Trophoblast cell (in vitro differentiated cells and primary cell): ENCODE results near the gene TNP2.

Experiments
- DNase-seq, 2 donors: peaks; one replicate each; pipeline ENCODE4 v3.0.0-alpha.2; 2016
- H2AFZ ChIP-seq: 2 replicates; pipeline ENCODE4 v1.6.1; 2013; ENCODE audit warnings: low read length, moderate library complexity, mild to moderate bottlenecking; ENCODE audit not compliant: insufficient read depth, poor library complexity
- H2AK5ac ChIP-seq: 2 replicates; pipeline ENCODE4 v1.6.1; 2013; ENCODE audit warnings: mild to moderate bottlenecking, low read length
- H2BK120ac ChIP-seq: 2 replicates; pipeline ENCODE4 v1.6.1; 2013; ENCODE audit warnings: low read length, mild to moderate bottlenecking, moderate library complexity; ENCODE audit not compliant: insufficient read depth, poor library complexity
- H2BK12ac ChIP-seq: 2 replicates; pipeline ENCODE4 v1.6.1; 2013; ENCODE audit warnings: mild to moderate bottlenecking, low read length, moderate library complexity
- H2BK5ac ChIP-seq: 2 replicates; pipeline ENCODE4 v1.6.1; 2013; ENCODE audit warnings: low read length, low read depth, moderate library complexity, mild to moderate bottlenecking; ENCODE audit not compliant: poor library complexity
- H3K14ac ChIP-seq: 2 replicates; pipeline ENCODE4 v1.6.1; 2013; ENCODE audit warnings: mild to moderate bottlenecking, low read length
- H3K18ac ChIP-seq: 2 replicates; pipeline ENCODE4 v1.6.1; 2013; ENCODE audit warnings: mild to moderate bottlenecking, low read length
- H3K23ac ChIP-seq: 2 replicates; pipeline ENCODE4 v1.6.1; 2013; ENCODE audit warnings: low read length
- H3K27ac ChIP-seq: 2 replicates; pipeline ENCODE4 v1.5.1; 2013; ENCODE audit warnings: low read depth, mild to moderate bottlenecking, inconsistent platforms, low read length, moderate library complexity
- H3K27me3 ChIP-seq: 2 replicates; pipeline ENCODE4 v1.6.1; 2013; ENCODE audit warnings: inconsistent platforms, mild to moderate bottlenecking, low read length, moderate library complexity; ENCODE audit not compliant: insufficient read depth
- H3K36me3 ChIP-seq, 2 experiments: 1 replicate in 1 of 2; 2 replicates in 1 of 2; pipeline ENCODE4 v1.6.1; 2013; ENCODE audit warnings: low read length in 2 of 2, mild to moderate bottlenecking in 2 of 2, moderate library complexity in 1 of 2; ENCODE audit not compliant: insufficient read depth in 2 of 2, control insufficient read depth in 1 of 2
- H3K4ac ChIP-seq: 2 replicates; pipeline ENCODE4 v1.6.1; 2013; ENCODE audit warnings: low read depth, mild to moderate bottlenecking, low read length, moderate library complexity
- H3K4me1 ChIP-seq, 2 experiments: 1 replicate in 1 of 2; 2 replicates in 1 of 2; pipeline ENCODE4 v1.6.1; 2013; ENCODE audit warnings: low read length in 2 of 2, mild to moderate bottlenecking in 2 of 2, moderate library complexity in 1 of 2; ENCODE audit not compliant: insufficient read depth in 2 of 2, control insufficient read depth in 1 of 2
- H3K4me2 ChIP-seq: 2 replicates; pipeline ENCODE4 v1.6.1; 2013; ENCODE audit warnings: inconsistent platforms, mild to moderate bottlenecking, low read length, moderate library complexity
- H3K4me3 ChIP-seq: 2 replicates; pipeline ENCODE4 v1.5.1; 2013; ENCODE audit warnings: mild to moderate bottlenecking, low read depth, low read length, inconsistent platforms
- H3K79me1 ChIP-seq: one replicate; pipeline ENCODE4 v1.6.1; 2013; ENCODE audit warnings: low read length
- H3K79me2 ChIP-seq: 2 replicates; pipeline ENCODE4 v1.6.1; 2013; ENCODE audit warnings: low read length, mild to moderate bottlenecking; ENCODE audit not compliant: control insufficient read depth, insufficient read depth, poor library complexity
- H3K9ac ChIP-seq: 2 replicates; pipeline ENCODE4 v1.6.1; 2013; ENCODE audit warnings: mild to moderate bottlenecking, low read length
- H3K9me3 ChIP-seq: 2 replicates; pipeline ENCODE4 v1.6.1; 2013; ENCODE audit warnings: low read depth, mild to moderate bottlenecking, control low read depth, inconsistent platforms, low read length; ENCODE audit not compliant: insufficient read depth
- H4K12ac ChIP-seq: 2 replicates; pipeline ENCODE4 v1.6.1; 2013; ENCODE audit warnings: low read depth, mild to moderate bottlenecking, low read length, moderate library complexity
- H4K8ac ChIP-seq: 2 replicates; pipeline ENCODE4 v1.6.1; 2013; ENCODE audit warnings: low read depth, mild to moderate bottlenecking, low read length, moderate library complexity
- H4K91ac ChIP-seq: one replicate; pipeline ENCODE4 v1.6.1; 2013; ENCODE audit warnings: low read depth, mild to moderate bottlenecking, low read length, moderate library complexity
- WGBS: extraction: QIAGEN DNeasy Blood & Tissue Kit; methylation state at CpG from one replicate; pipeline ENCODE4 v1.1.7; 2013; ENCODE audit warnings: missing lambda C conversion rate; ENCODE audit not compliant: insufficient read length, insufficient coverage; ENCODE audit errors: extremely low coverage; 5-methylcytosine and 5-hydroxymethylcytosine counted together

The TNP2 gene

DNA sequence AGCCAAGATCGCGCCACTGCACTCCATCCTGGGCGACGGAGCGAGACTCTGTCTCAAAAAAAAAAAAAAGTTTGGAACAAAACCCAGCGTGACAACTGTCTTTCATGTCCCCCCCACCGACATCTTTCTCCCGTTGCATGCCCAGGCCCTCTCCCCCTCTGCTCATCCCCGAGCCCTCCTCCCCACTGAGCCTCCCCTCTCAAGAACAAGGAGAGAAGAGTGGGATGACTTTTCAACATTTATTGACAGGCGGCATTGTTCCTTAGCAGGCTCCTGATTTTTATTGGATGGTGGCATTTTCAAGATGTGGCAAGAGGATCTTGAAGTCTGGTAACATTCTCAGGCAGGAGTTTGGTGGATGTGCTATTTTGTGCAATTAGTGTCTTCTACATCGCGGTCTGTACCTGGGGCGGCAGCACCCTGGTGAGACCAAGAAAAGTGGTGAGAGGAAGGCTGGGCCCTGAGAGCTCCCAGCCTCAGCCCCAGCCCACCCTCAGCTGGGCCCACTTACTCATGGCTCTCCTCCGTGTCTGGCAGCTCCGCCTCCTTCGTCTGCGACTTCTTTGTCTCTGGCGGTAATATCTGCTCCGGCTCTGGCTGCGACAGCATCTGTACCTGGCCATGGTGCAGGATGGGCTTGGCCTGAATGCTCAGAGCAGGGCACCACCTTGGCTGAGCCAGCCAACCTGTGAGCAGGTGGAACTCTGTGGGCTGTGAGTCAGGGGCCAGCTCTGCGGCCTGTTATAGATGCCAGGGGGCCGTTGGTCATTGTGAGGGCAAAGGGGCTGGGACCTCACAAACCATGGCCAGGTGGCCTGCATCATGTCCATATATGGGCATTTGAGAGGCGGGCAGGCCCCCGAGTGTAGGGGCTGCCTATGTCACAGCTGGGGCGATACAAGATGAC, 11.7 kb upstream of the TNP2 start, which contains the start of gene PRM1:
Gene PRM1, minus strand, starts transcription at position 715 of the 907 bp plus-strand sequence. Its CDS starts 92 bp downstream, at position 623.
- no peak within 1 kb of the TSS for H2AFZ ChIP-seq

DNA sequence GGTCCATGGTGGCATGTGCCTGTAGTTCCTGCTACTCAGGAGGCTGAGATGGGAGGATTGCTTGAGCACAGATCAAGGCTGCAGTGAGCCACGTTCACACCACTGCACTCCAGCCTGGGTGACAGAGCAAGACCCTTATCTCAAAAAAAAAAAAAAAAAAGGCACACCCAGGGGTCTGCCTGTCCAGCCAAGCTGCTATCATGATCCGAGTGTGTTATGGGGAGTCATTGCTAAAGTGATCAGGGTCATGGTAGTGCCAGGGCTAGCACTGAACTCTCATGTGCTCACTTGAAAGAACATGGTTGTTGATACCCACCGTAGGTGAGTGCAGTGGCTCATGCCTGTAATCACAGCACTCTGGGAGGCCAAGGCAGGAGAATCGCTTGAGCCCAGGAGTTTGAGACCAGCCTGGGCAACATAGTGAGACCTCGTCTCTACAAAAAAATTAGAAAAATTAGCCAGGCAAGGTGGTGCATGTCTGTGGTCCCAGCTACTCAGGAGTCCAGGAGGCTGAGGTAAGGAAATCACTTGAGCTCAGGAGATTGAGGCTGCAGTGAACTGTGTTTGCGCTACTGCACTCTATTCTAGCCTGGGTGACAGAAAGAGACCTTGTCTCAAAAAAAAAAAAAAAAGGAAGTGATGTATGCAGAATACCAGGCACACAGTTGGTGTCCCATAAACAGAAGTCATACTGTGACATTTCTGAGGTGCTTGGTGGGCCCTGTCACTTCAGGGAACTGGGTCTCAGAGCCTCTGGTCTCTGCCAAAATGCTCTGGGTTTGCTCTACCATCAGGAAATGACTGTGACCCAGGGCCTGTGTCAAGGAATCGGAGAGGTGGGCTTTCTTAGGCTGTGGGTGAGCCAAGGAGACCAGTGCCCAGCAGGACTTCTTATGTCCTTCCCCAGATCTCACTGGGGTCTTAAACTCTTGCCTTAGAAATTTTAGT, 9.8 kb upstream of the TNP2 start:
- no peak for DNase-seq
- no peak overlapping the region for H3K4me2 ChIP-seq
- no peak overlapping the region for H3K4ac ChIP-seq
- no CpG with 5 or more reads among the region's 7 CpGs for WGBS
- no peak overlapping the region for H4K8ac ChIP-seq
- H3K27me3 ChIP-seq = no peaks in the 10 kb centered on the region
- no peak overlapping the region for H2BK5ac ChIP-seq
- H4K12ac ChIP-seq = no peak overlapping the region
- H3K23ac ChIP-seq = no peak overlapping the region
- H4K91ac ChIP-seq = no peak overlapping the region
- H2AK5ac ChIP-seq = no peak overlapping the region
- no peaks in the 10 kb centered on the region for H3K79me1 ChIP-seq
- no peak overlapping the region for H2BK12ac ChIP-seq
- H3K18ac ChIP-seq = no peak overlapping the region
- no peak overlapping the region for H3K27ac ChIP-seq
- H3K4me3 ChIP-seq = no peak overlapping the region
- H3K9me3 ChIP-seq = no peaks in the 10 kb centered on the region
- H3K9ac ChIP-seq = no peak overlapping the region
- no peak overlapping the region for H2BK120ac ChIP-seq
- H3K14ac ChIP-seq = no peak overlapping the region
- no peaks in the 10 kb centered on the region for H3K4me1 ChIP-seq
- H3K79me2 ChIP-seq = no peaks in the 10 kb centered on the region
- no peak overlapping the region for H2AFZ ChIP-seq
- H3K36me3 ChIP-seq = no peaks in the 10 kb centered on the region

More for the DNA sequence above, 11.7 kb upstream of the TNP2 start, which contains the start of gene PRM1:
- DNase-seq = no peak
- H2BK120ac ChIP-seq = no peak within 1 kb of the TSS
- no peaks in the 10 kb centered on the region for H3K27me3 ChIP-seq
- H4K12ac ChIP-seq = no peak within 1 kb of the TSS
- H3K79me1 ChIP-seq = no peaks in the 10 kb centered on the region
- H3K36me3 ChIP-seq = no peaks in the 10 kb centered on the region
- H2BK5ac ChIP-seq = no peak within 1 kb of the TSS
- no CpG with 5 or more reads among the region's 25 CpGs for WGBS
- no peak within 1 kb of the TSS for H3K23ac ChIP-seq
- H3K79me2 ChIP-seq = no peaks in the 10 kb centered on the region
- no peak within 1 kb of the TSS for H3K27ac ChIP-seq
- no peak within 1 kb of the TSS for H4K8ac ChIP-seq
- no peak within 1 kb of the TSS for H3K14ac ChIP-seq
- no peak within 1 kb of the TSS for H4K91ac ChIP-seq
- H3K4me3 ChIP-seq = no peak within 1 kb of the TSS
- no peaks in the 10 kb centered on the region for H3K4me1 ChIP-seq
- H3K4ac ChIP-seq = no peak within 1 kb of the TSS
- H3K9ac ChIP-seq = no peak within 1 kb of the TSS
- H3K4me2 ChIP-seq = no peak within 1 kb of the TSS
- no peaks in the 10 kb centered on the region for H3K9me3 ChIP-seq
- no peak within 1 kb of the TSS for H2BK12ac ChIP-seq
- no peak within 1 kb of the TSS for H3K18ac ChIP-seq
- H2AK5ac ChIP-seq = no peak within 1 kb of the TSS

DNA sequence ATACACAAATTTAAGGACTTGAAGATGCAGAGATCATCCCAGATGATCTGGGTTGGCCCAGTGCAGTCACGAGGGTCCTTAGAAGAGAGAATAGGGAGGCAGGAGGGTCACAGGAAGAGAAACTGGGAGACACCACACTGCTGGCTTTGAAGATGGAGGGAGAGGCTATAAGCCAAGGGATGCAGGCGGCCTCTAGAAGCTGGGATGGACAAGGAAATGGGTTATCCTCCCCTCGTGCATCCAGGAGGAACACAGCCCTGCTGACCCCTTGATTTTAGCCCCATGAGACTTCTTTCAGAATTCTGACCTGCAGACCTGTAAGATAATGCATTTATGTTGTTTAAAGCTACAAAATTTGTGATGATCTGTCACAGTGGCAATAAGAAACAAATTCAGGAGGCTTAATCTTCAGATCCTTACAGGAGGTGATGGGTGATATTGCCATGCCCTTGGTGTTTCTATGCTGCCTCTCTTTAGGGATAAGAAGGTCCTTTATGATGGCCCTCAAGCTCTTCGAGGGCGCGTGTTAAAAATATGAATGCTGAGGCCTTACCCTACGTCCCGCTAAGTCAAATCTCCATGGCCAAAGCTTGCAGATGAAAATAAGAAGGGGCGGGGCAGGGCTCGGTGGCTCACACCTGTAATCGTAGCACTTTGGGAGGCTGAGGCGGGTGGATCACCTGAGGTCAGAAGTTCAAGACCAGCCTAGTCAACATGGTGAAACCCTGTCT, 8.6 kb upstream of the TNP2 start:
- peaks cover 0 to 5% of the 10 kb centered on the region in 2 experiments for H3K4me1 ChIP-seq
- no CpG with 5 or more reads among the region's 12 CpGs for WGBS

More for the DNA sequence above, 8.6 kb upstream of the TNP2 start:
- H2AK5ac ChIP-seq = no peak overlapping the region
- no peak overlapping the region for H3K18ac ChIP-seq
- no peak overlapping the region for H3K4ac ChIP-seq
- H2AFZ ChIP-seq = no peak overlapping the region
- no peak overlapping the region for H3K4me3 ChIP-seq
- no peaks in the 10 kb centered on the region for H3K9me3 ChIP-seq
- H2BK12ac ChIP-seq = no peak overlapping the region
- no peak overlapping the region for H2BK120ac ChIP-seq
- no peak overlapping the region for H3K14ac ChIP-seq
- no peaks in the 10 kb centered on the region for H3K27me3 ChIP-seq
- no peak overlapping the region for H3K9ac ChIP-seq
- H3K36me3 ChIP-seq = no peaks in the 10 kb centered on the region
- no peak overlapping the region for H4K12ac ChIP-seq
- no peak overlapping the region for H4K8ac ChIP-seq
- no peak overlapping the region for H2BK5ac ChIP-seq
- DNase-seq = no peak
- H3K79me2 ChIP-seq = no peaks in the 10 kb centered on the region
- H4K91ac ChIP-seq = no peak overlapping the region
- no peaks in the 10 kb centered on the region for H3K79me1 ChIP-seq
- no peak overlapping the region for H3K4me2 ChIP-seq
- no peak overlapping the region for H3K23ac ChIP-seq
- no peak overlapping the region for H3K27ac ChIP-seq
